K562 (cell line): ENCODE results near the gene VPS26A. TPM values are rescaled to one million over a fixed set of nuclear protein-coding genes. Genes with fewer than 3 reads are reported as not detected.

Source experiments
- ATAC-seq: fragments of 200-7000 bp; cut with Tn5 transposase; 3 replicates; pipeline ENCODE4 v1.9.1; 2020; ENCODE audit warnings: moderate library complexity
- BruUV-seq: library from RNA; stranded (reverse); fragments of 400-500 nt; replicated peaks from 2 replicates; lab custom pipeline; 2021; lab: Mats Ljungman, UMichigan
- CTCF ChIA-PET: fragments of 300-600 bp; formaldehyde crosslinking; extraction: SDS; loops from one replicate; lab custom pipeline; 2021; ENCODE audit warnings: low intra/inter-chr PET ratio; lab: Yijun Ruan, JAX
- POLR2A ChIA-PET: fragments of 300-600, 350-650 bp; sonication (Branson Sonifier 250); formaldehyde crosslinking; extraction: SDS; loops from one replicate; lab custom pipeline; 2021; ENCODE audit warnings: antibody characterized with exemption, inconsistent platforms; lab: Yijun Ruan, JAX
- DNase-seq, 4 experiments: peaks; one replicate each; pipeline versions ENCODE4 v3.0.0 to v3.0.0-alpha.2; 2011 to 2018; ENCODE audit warnings: low spot score in 3 of 4, mixed read lengths in 3 of 4; ENCODE audit errors: extremely low read depth in 1 of 4
- FAIRE-seq: peaks from 2 replicates; lab custom pipeline; 2011; peaks lifted over from hg19 to GRCh38; lab: Jason Lieb, UNC
- H2AFZ ChIP-seq: 2 replicates; pipeline ENCODE4 v1.6.0; 2011; ENCODE audit warnings: low read depth, low read length, control low read depth, inconsistent platforms
- H3K27ac ChIP-seq: fragments of 200-600 bp; 3 replicates; pipeline ENCODE4 v1.8.0; 2011; ENCODE audit warnings: low read depth, mild to moderate bottlenecking, control low read depth, inconsistent platforms, low read length, moderate library complexity, mixed read lengths; ENCODE audit errors: extremely low read depth
- H3K27me3 ChIP-seq, 2 experiments: fragments of 300-600 bp in 1 of 2; 2 replicates in 1 of 2; 3 replicates in 1 of 2; pipeline versions ENCODE4 v1.6.0 to v1.8.0; 2011; ENCODE audit warnings: inconsistent platforms in 2 of 2, low read length in 2 of 2, mild to moderate bottlenecking in 1 of 2, mixed read lengths in 1 of 2, moderate library complexity in 1 of 2; ENCODE audit not compliant: control insufficient read depth in 2 of 2, insufficient read depth in 2 of 2
- H3K36me3 ChIP-seq: fragments of 300-600 bp; 3 replicates; pipeline ENCODE4 v1.8.0; 2011; ENCODE audit warnings: mild to moderate bottlenecking, low read length, inconsistent platforms; ENCODE audit not compliant: control insufficient read depth, insufficient read depth
- H3K4me1 ChIP-seq, 2 experiments: fragments of 200-600 bp in 1 of 2; replicated peaks in 1 of 2; 2 replicates in 1 of 2; 3 replicates in 1 of 2; pipeline versions ENCODE4 v1.5.1 to v1.8.0; 2011; ENCODE audit warnings: inconsistent platforms in 2 of 2, low read length in 2 of 2, mild to moderate bottlenecking in 1 of 2, mixed read lengths in 1 of 2, moderate library complexity in 1 of 2; ENCODE audit not compliant: control insufficient read depth in 2 of 2, insufficient read depth in 2 of 2
- H3K4me2 ChIP-seq: 2 replicates; pipeline ENCODE4 v1.6.1; 2011; ENCODE audit warnings: low read length, control low read depth, inconsistent platforms, mixed read lengths; ENCODE audit not compliant: insufficient read depth
- H3K4me3 ChIP-seq: fragments of 200-600 bp; sonication (generic), shearing (Covaris generic); 2 replicates; pipeline ENCODE4 v1.5.1; 2016; ENCODE audit warnings: control low read depth, inconsistent platforms
- H3K79me2 ChIP-seq: fragments of 200-600 bp; 3 replicates; pipeline ENCODE4 v1.8.0; 2011; ENCODE audit warnings: low read length, inconsistent platforms; ENCODE audit not compliant: control insufficient read depth, insufficient read depth
- H3K9ac ChIP-seq, 2 experiments: 2 replicates each; pipeline versions ENCODE4 v1.6.0 to v1.6.1; 2011; ENCODE audit warnings: low read depth in 2 of 2, low read length in 2 of 2, control low read depth in 1 of 2, inconsistent platforms in 1 of 2, mild to moderate bottlenecking in 1 of 2, mixed read lengths in 1 of 2; ENCODE audit not compliant: insufficient read depth in 1 of 2
- H3K9me1 ChIP-seq: one replicate; pipeline ENCODE4 v1.6.0; 2011; ENCODE audit warnings: inconsistent platforms, mild to moderate bottlenecking, low read length, moderate library complexity; ENCODE audit not compliant: control insufficient read depth, insufficient read depth
- H3K9me3 ChIP-seq: replicated peaks from 2 replicates; pipeline ENCODE4 v1.5.1; 2011; ENCODE audit warnings: low read depth, low read length, inconsistent platforms; ENCODE audit not compliant: control insufficient read depth, insufficient read depth
- H4K20me1 ChIP-seq: replicated peaks from 2 replicates; pipeline ENCODE4 v1.6.1; 2011; ENCODE audit warnings: low read length, inconsistent platforms, mixed read lengths; ENCODE audit not compliant: control insufficient read depth, insufficient read depth
- HNRNPUL1 ChIP-seq: fragments of 200-400 bp; formaldehyde crosslinking; IDR thresholded peaks from 2 replicates; pipeline ENCODE4 v1.6.1; 2017; ENCODE audit warnings: low read length
- POLR2AphosphoS2 ChIP-seq: IDR thresholded peaks from 2 replicates; pipeline ENCODE4 v1.6.1; 2012; ENCODE audit warnings: low read length, improper control_type of control experiment
- RBM34 ChIP-seq: fragments of 200-400 bp; formaldehyde crosslinking; IDR thresholded peaks from 2 replicates; pipeline ENCODE4 v1.6.1; 2018; ENCODE audit warnings: low read length, borderline replicate concordance; ENCODE audit not compliant: insufficient read depth
- SP1 ChIP-seq: sonication (generic); formaldehyde crosslinking; IDR thresholded peaks from 2 replicates; pipeline ENCODE4 v1.8.1; 2022; ENCODE audit warnings: mild to moderate bottlenecking, missing genetic modification reagents
- ZNF24 ChIP-seq: fragments of 450-650 bp; IDR thresholded peaks from 2 replicates; pipeline ENCODE4 v1.6.1; 2016
- WGBS: fragments of 100-300 bp; shearing (Covaris generic); methylation state at CpG from one replicate; pipeline ENCODE4 v1.1.6; 2016; ENCODE audit warnings: low coverage, mixed read lengths; ENCODE audit not compliant: insufficient coverage; ENCODE audit errors: missing lambda C conversion rate; 5-methylcytosine and 5-hydroxymethylcytosine counted together
- in situ Hi-C: fragments of 300-500 bp; cut with MboI; formaldehyde crosslinking; loops from 4 replicates; pipeline ENCODE4 v1.15.0; 2018; ENCODE audit warnings: inconsistent platforms, mixed read lengths
- intact Hi-C: fragments of 100-400 bp; cut with micrococcal nuclease; formaldehyde crosslinking; loops from 2 replicates; pipeline ENCODE4 v1.14.2; 2022
- polyA plus RNA-seq, 8 experiments: library from polyadenylated mRNA; depleted of rRNA in 4 of 8; stranded (reverse) in 5 of 8; unstranded in 3 of 8; fragments of >200 nt; fragmentation: Nextera tagmentation in 2 of 8; fragmentation: Illumina TruSeq in 1 of 8; extraction: Ambion mirVana in 2 of 8; extraction: Trizol in 1 of 8; gene quantifications; 2 replicates each; pipeline versions ENCODE4 v1.2.1 to v1.2.3, GENCODE V29; 2011 to 2014; ENCODE audit warnings: inconsistent platforms in 1 of 8, missing spikeins in 1 of 8
- total RNA-seq, 7 experiments: library from RNA; depleted of rRNA in 6 of 7; stranded (reverse); fragments of >200 nt in 6 of 7; fragmentation: Illumina TruSeq in 2 of 7; extraction: Trizol in 2 of 7; gene quantifications; 2 replicates each; pipeline versions ENCODE4 v1.2.1 to v1.2.3, GENCODE V29; 2011 to 2021; ENCODE audit warnings: low replicate concordance in 1 of 7
- TF ChIP-seq, protein P1 (sequence below): fragments of 250-450 bp; sonication (Bioruptor Pico); IDR thresholded peaks from 2 replicates; pipeline ENCODE4 v1.9.0; 2021; ENCODE audit warnings: mild to moderate bottlenecking, inconsistent platforms
- TF ChIP-seq, protein P2 (sequence below): fragments of 450-650 bp; conservative IDR thresholded peaks from 2 replicates; pipeline ENCODE4 v1.6.1; 2016; ENCODE audit warnings: missing genetic modification characterization, low read depth, mild to moderate bottlenecking, control low read depth, missing compliant biosample characterization

The VPS26A gene
- total and polyA plus RNA-seq, 9 of the 15 experiments (the other 6 are each of a cell fraction or from before 2014, with no cell fraction given): 47.1 to 137 (median 69.3) TPM

DNA sequence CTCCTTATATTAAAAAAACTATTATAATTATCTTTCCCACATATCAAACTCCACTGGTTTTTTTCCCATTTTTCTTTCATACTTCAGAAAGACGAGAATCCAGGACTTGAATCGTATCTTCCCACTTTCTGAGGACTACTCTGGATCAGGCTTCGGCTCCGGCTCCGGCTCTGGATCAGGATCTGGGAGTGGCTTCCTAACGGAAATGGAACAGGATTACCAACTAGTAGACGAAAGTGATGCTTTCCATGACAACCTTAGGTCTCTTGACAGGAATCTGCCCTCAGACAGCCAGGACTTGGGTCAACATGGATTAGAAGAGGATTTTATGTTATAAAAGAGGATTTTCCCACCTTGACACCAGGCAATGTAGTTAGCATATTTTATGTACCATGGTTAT, 20.2 kb upstream of the VPS26A start (continued):
- no peak for TF ChIP-seq SP1 (CRISPR knock-in tag)

DNA sequence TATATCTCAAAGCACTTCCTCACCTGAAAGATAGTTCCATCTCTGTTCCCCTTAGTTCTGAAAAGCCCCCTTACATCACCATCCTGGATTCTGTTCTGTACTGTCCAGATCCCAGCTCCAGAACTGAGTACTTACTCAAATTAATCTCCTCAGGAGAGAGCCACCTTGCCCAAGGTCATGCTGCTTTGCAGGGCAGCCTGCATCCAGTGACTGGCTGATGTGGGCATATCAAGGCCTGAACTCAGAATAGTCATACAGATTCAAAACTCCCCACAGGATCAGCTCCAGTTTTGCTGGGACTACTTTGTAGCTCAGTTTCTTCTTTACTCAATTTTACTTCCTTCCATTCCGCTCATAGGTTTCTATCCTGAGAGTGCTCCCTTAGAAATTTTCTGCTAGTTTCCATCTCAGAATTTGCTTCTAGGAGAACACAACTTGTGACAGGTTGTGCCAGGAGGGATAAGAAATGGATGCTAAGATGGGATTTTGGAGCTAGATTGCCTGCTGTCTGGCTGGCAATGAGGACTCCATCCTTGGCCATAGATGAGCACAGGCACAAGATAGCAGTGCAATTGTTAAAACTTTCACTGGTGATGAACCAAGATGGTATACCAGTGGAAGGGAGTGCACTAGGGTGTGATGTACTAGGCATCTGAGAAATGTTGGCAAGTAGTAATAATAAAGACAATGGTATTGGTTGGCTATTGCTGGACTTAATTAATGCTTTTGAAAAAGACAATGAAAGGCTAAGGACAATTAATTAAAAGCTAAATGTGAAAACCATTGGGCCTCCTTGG, 18.8 kb upstream of the VPS26A start:
- Histone ChIP-seq H3K4me3 (no peak overlapping the region), H3K79me2 (peaks cover 13% of the 10 kb centered on the region; the same call in 2 of the 3 replicates), H3K4me1 (peaks cover 0 to 4% of the 10 kb centered on the region in 2 experiments; a peak in 2 of 5 replicates), H3K9me3 (no peaks in the 10 kb centered on the region), H3K27me3 (no peaks in the 10 kb centered on the region), H3K36me3 (peaks cover 40% of the 10 kb centered on the region), H3K4me2 (no peak overlapping the region), H3K9ac (no peak overlapping the region), H3K27ac (no peak overlapping the region), H4K20me1 (no peaks in the 10 kb centered on the region; the same call in 1 of the 2 replicates), H3K9me1 (peaks cover 4% of the 10 kb centered on the region), H2AFZ (no peak overlapping the region)
- no TSS peak for BruUV-seq
- in situ Hi-C loops (no loop called here), intact Hi-C loops (no loop called here)
- ATAC-seq: peak; percentile 52
- 100% methylated on average over 1 of the region's 1 CpG for WGBS
- ChIA-PET POLR2A (interaction anchor here (0.6 to 1.6 kb wide), 5 partner anchors 10 to 126 kb away, joined by 3 to 12 read pairs (median 4); no protein-coding TSS in a partner anchor), CTCF (no interaction called here)
- FAIRE-seq: no peak
- DNase-seq: no peak
- TF ChIP-seq RBM34: no peak
- peak; percentile 58; the same call in 1 of the 2 replicates for TF ChIP-seq POLR2AphosphoS2
- TF ChIP-seq, protein P1, sequence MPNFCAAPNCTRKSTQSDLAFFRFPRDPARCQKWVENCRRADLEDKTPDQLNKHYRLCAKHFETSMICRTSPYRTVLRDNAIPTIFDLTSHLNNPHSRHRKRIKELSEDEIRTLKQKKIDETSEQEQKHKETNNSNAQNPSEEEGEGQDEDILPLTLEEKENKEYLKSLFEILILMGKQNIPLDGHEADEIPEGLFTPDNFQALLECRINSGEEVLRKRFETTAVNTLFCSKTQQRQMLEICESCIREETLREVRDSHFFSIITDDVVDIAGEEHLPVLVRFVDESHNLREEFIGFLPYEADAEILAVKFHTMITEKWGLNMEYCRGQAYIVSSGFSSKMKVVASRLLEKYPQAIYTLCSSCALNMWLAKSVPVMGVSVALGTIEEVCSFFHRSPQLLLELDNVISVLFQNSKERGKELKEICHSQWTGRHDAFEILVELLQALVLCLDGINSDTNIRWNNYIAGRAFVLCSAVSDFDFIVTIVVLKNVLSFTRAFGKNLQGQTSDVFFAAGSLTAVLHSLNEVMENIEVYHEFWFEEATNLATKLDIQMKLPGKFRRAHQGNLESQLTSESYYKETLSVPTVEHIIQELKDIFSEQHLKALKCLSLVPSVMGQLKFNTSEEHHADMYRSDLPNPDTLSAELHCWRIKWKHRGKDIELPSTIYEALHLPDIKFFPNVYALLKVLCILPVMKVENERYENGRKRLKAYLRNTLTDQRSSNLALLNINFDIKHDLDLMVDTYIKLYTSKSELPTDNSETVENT (CRISPR knock-in tag): no peak
- TF ChIP-seq, protein P2, sequence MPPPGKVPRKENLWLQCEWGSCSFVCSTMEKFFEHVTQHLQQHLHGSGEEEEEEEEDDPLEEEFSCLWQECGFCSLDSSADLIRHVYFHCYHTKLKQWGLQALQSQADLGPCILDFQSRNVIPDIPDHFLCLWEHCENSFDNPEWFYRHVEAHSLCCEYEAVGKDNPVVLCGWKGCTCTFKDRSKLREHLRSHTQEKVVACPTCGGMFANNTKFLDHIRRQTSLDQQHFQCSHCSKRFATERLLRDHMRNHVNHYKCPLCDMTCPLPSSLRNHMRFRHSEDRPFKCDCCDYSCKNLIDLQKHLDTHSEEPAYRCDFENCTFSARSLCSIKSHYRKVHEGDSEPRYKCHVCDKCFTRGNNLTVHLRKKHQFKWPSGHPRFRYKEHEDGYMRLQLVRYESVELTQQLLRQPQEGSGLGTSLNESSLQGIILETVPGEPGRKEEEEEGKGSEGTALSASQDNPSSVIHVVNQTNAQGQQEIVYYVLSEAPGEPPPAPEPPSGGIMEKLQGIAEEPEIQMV (tag): no peak
- TF ChIP-seq HNRNPUL1: no peak
- no peak for TF ChIP-seq ZNF24
